HG03460 (cell line): Measurements from ENCODE around the gene GPR55.

Experiments used
- ATAC-seq: cut with Tn5 transposase; IDR thresholded peaks from one replicate; pipeline ENCODE4 v1.9.1; 2021; ENCODE audit not compliant: unreplicated experiment

The GPR55 gene

GRCh38 chr2:230869914-230870543 lies 55.0 kb downstream of the GPR55 start:
- no peak for ATAC-seq

- ATAC-seq, result no peak
Measured at GRCh38 chr2:230868947-230869913, 55.8 kb downstream of the GPR55 start.

GRCh38 chr2:230868161-230868946 lies 56.7 kb downstream of the GPR55 start:
- no peak for ATAC-seq

GRCh38 chr2:230866756-230867523 lies 58.1 kb downstream of the GPR55 start:
- ATAC-seq, result no peak

GRCh38 chr2:230865766-230866755 lies 59.0 kb downstream of the GPR55 start:
- ATAC-seq, result no peak

GRCh38 chr2:230865307-230865765 lies 59.7 kb downstream of the GPR55 start:
- ATAC-seq, result no peak

GRCh38 chr2:230864605-230865306 lies 60.3 kb downstream of the GPR55 start, which contains the start of gene ITM2C:
Gene ITM2C, plus strand, starts transcription at chr2:230864942. Its CDS starts 84 bp downstream, at chr2:230865026.
- ATAC-seq, result peak; percentile 59

- no peak for ATAC-seq
Measured at GRCh38 chr2:230864122-230864604, 60.9 kb downstream of the GPR55 start.

GRCh38 chr2:230863442-230864121 lies 61.5 kb downstream of the GPR55 start:
- ATAC-seq, result no peak

- ATAC-seq, result no peak
Measured at GRCh38 chr2:230863031-230863430, 62.0 kb downstream of the GPR55 start.

- ATAC-seq, result no peak
Measured at GRCh38 chr2:230862292-230862691, 62.8 kb downstream of the GPR55 start.

- no peak for ATAC-seq
Measured at GRCh38 chr2:230861552-230862255, 63.3 kb downstream of the GPR55 start.
